PC-9 (cell line): ENCODE measurements around the gene SVEP1. TPM values are rescaled to one million over a fixed set of nuclear protein-coding genes. Genes with fewer than 3 reads are reported as not detected.

ENCODE experiments used
- BruUV-seq: library from RNA; stranded (reverse); fragments of 400-500 nt; replicated peaks from 2 replicates; lab custom pipeline; 2021; lab: Mats Ljungman, UMichigan
- CTCF ChIA-PET: fragments of 300-600 bp; sonication (Branson Sonifier 250); formaldehyde crosslinking; loops from one replicate; lab custom pipeline; 2022; ENCODE audit warnings: antibody characterized with exemption; lab: Charles Lee
- POLR2A ChIA-PET: fragments of 300-600 bp; sonication (Branson Sonifier 250); formaldehyde crosslinking; loops from one replicate; lab custom pipeline; 2022; ENCODE audit warnings: antibody characterized with exemption; ENCODE audit not compliant: unreplicated experiment; lab: Charles Lee
- DNase-seq, 2 experiments: peaks; one replicate each; pipeline versions ENCODE4 v3.0.0 to v3.0.0-alpha.2; 2015 to 2022; ENCODE audit warnings: mixed read lengths in 1 of 2
- H2AFZ ChIP-seq: fragments of 200-600 bp; sonication (generic); 2 replicates; pipeline ENCODE4 v1.8.1; 2017; ENCODE audit warnings: antibody characterized with exemption
- H3F3A ChIP-seq: fragments of 200-600 bp; sonication (generic); 2 replicates; pipeline ENCODE4 v1.8.1; 2017; ENCODE audit warnings: antibody characterized with exemption, mild to moderate bottlenecking, low read depth; ENCODE audit not compliant: insufficient read depth
- H3K27ac ChIP-seq: fragments of 200-600 bp; sonication (generic); 2 replicates; pipeline ENCODE4 v1.6.1; 2016; ENCODE audit warnings: mixed run types
- H3K27me3 ChIP-seq: fragments of 200-600 bp; sonication (generic); 2 replicates; pipeline ENCODE4 v1.6.1; 2016; ENCODE audit warnings: low read depth, mixed run types; ENCODE audit not compliant: insufficient read depth
- H3K36me3 ChIP-seq: fragments of 200-600 bp; sonication (generic); 2 replicates; pipeline ENCODE4 v1.6.1; 2016; ENCODE audit warnings: low read depth, mixed run types
- H3K4me1 ChIP-seq: fragments of 200-600 bp; sonication (generic); replicated peaks from 2 replicates; pipeline ENCODE4 v1.6.1; 2016; ENCODE audit warnings: mixed run types; ENCODE audit not compliant: insufficient read depth
- H3K4me2 ChIP-seq: fragments of 200-600 bp; sonication (generic); 2 replicates; pipeline ENCODE4 v1.6.1; 2017; ENCODE audit warnings: mixed run types
- H3K4me3 ChIP-seq: fragments of 200-600 bp; sonication (generic); 2 replicates; pipeline ENCODE4 v1.6.1; 2016; ENCODE audit warnings: mixed run types
- H3K79me2 ChIP-seq: fragments of 200-600 bp; sonication (generic); 2 replicates; pipeline ENCODE4 v1.6.1; 2017; ENCODE audit warnings: low read depth, mixed run types
- H3K9me2 ChIP-seq: fragments of 200-600 bp; sonication (generic); 2 replicates; pipeline ENCODE4 v1.8.1; 2017; ENCODE audit warnings: mild to moderate bottlenecking; ENCODE audit not compliant: insufficient read depth
- H3K9me3 ChIP-seq: fragments of 200-600 bp; sonication (generic); 2 replicates; pipeline ENCODE4 v1.8.1; 2016; ENCODE audit warnings: low read depth; ENCODE audit not compliant: insufficient read depth
- H4K20me1 ChIP-seq: fragments of 200-600 bp; sonication (generic); 2 replicates; pipeline ENCODE4 v1.8.1; 2017; ENCODE audit not compliant: insufficient read depth
- CTCF ChIP-seq: fragments of 200-600 bp; sonication (generic); conservative IDR thresholded peaks from 2 replicates; pipeline ENCODE4 v1.6.1; 2017; ENCODE audit warnings: mixed run types, antibody characterized with exemption, mild to moderate bottlenecking, moderate library complexity
- EZH2 ChIP-seq: fragments of 200-600 bp; sonication (generic); IDR thresholded peaks from 2 replicates; pipeline ENCODE4 v1.8.0; 2017; ENCODE audit warnings: antibody characterized with exemption, low read depth
- intact Hi-C: fragments of 100-400 bp; cut with micrococcal nuclease; formaldehyde crosslinking; loops from one replicate; pipeline ENCODE4 v1.10.0; 2022; ENCODE audit not compliant: unreplicated experiment
- total RNA-seq: library from RNA; stranded (reverse); gene quantifications from 2 replicates; pipeline ENCODE4 v1.2.3, GENCODE V29; 2021

Gene SVEP1
- total RNA-seq, 1 experiment from 2014 or later = 3.3 TPM

- DNase-seq = no peak
- Histone ChIP-seq H3K9me3 (no peaks in the 10 kb centered on the region; the same call in 1 of the 2 replicates), H3K9me2 (0 out of 2 replicates have a peak, but pooled peaks cover 3% of the 10 kb centered on the region), H4K20me1 (no peaks in the 10 kb centered on the region), H3K27me3 (no peaks in the 10 kb centered on the region), H3K36me3 (no peaks in the 10 kb centered on the region), H3K27ac (no peak overlapping the region), H3K4me3 (no peak overlapping the region), H3F3A (no peaks in the 10 kb centered on the region), H3K4me2 (no peak overlapping the region), H3K4me1 (no peaks in the 10 kb centered on the region), H2AFZ (no peak overlapping the region), H3K79me2 (no peaks in the 10 kb centered on the region)
- ChIA-PET CTCF (no interaction called here), POLR2A (no interaction called here)
- intact Hi-C loops = no loop called here
- no TSS peak for BruUV-seq
- no peak for TF ChIP-seq CTCF
- no peak for TF ChIP-seq EZH2
Measured at GRCh38 chr9:110520120-110520701, 59.3 kb downstream of the SVEP1 start.

- Histone ChIP-seq H3K4me1 (no peaks in the 10 kb centered on the region), H3K27me3 (no peaks in the 10 kb centered on the region), H3K4me2 (no peak overlapping the region), H4K20me1 (no peaks in the 10 kb centered on the region), H2AFZ (no peak overlapping the region), H3K36me3 (peaks cover 4% of the 10 kb centered on the region; the same call in 1 of the 2 replicates), H3F3A (no peaks in the 10 kb centered on the region), H3K27ac (no peak overlapping the region), H3K9me2 (no peaks in the 10 kb centered on the region), H3K79me2 (no peaks in the 10 kb centered on the region), H3K9me3 (no peaks in the 10 kb centered on the region; the same call in 1 of the 2 replicates), H3K4me3 (no peak overlapping the region)
- POLR2A ChIA-PET = interaction anchor here (0.6 kb wide), 1 partner anchor 221 kb away, joined by 5 read pairs; no protein-coding TSS in a partner anchor
- BruUV-seq = no TSS peak
- TF ChIP-seq EZH2 (no peak), CTCF (no peak)
- CTCF ChIA-PET = no interaction called here
- intact Hi-C loops = no loop called here
- DNase-seq = no peak
Measured at GRCh38 chr9:110517483-110517882, 62.1 kb downstream of the SVEP1 start.

- Histone ChIP-seq H3K27ac (no peak overlapping the region), H3K9me3 (no peaks in the 10 kb centered on the region), H3K4me2 (no peak overlapping the region), H3K36me3 (peaks cover 7% of the 10 kb centered on the region; the same call in 1 of the 2 replicates), H3K27me3 (no peaks in the 10 kb centered on the region), H3F3A (no peaks in the 10 kb centered on the region), H3K4me3 (no peak overlapping the region), H3K4me1 (no peaks in the 10 kb centered on the region), H3K79me2 (no peaks in the 10 kb centered on the region), H3K9me2 (no peaks in the 10 kb centered on the region), H4K20me1 (no peaks in the 10 kb centered on the region), H2AFZ (no peak overlapping the region)
- ChIA-PET CTCF (no interaction called here), POLR2A (no interaction called here)
- intact Hi-C loops = no loop called here
- no peak for TF ChIP-seq EZH2
- TF ChIP-seq CTCF = no peak
- BruUV-seq = no TSS peak
- DNase-seq = no peak
Measured at GRCh38 chr9:110514897-110515296, 64.6 kb downstream of the SVEP1 start.
